K562 (cell line): ENCODE measurements around the gene PGS1.

ENCODE experiments used
- RBM34 ChIP-seq: fragments of 200-400 bp; formaldehyde crosslinking; IDR thresholded peaks from 2 replicates; pipeline ENCODE4 v1.6.1; 2018; ENCODE audit warnings: low read length, borderline replicate concordance; ENCODE audit not compliant: insufficient read depth
- SIX5 ChIP-seq, 2 experiments: IDR thresholded peaks; 2 replicates each; pipeline ENCODE4 v1.6.1; 2011; ENCODE audit warnings: low read length in 2 of 2, borderline replicate concordance in 1 of 2, low read depth in 1 of 2, mild to moderate bottlenecking in 1 of 2, moderate library complexity in 1 of 2; ENCODE audit not compliant: insufficient read depth in 1 of 2
- TBL1XR1 ChIP-seq, 2 experiments: IDR thresholded peaks; 2 replicates each; pipeline ENCODE4 v1.6.1; 2012; ENCODE audit warnings: improper control_type of control experiment in 2 of 2, low read length in 2 of 2, mild to moderate bottlenecking in 1 of 2
- TF ChIP-seq, protein P1 (sequence below), 3 experiments: IDR thresholded peaks in 2 of 3; conservative IDR thresholded peaks in 1 of 3; 2 replicates each; pipeline ENCODE4 v1.5.1; 2011 to 2012; ENCODE audit warnings: low read length in 3 of 3, mild to moderate bottlenecking in 3 of 3, control low read depth in 2 of 3, improper control_type of control experiment in 1 of 3, inconsistent platforms in 1 of 3, low read depth in 1 of 3, mixed read lengths in 1 of 3, moderate library complexity in 1 of 3; ENCODE audit not compliant: insufficient read depth in 2 of 3

- TF ChIP-seq, protein P1, sequence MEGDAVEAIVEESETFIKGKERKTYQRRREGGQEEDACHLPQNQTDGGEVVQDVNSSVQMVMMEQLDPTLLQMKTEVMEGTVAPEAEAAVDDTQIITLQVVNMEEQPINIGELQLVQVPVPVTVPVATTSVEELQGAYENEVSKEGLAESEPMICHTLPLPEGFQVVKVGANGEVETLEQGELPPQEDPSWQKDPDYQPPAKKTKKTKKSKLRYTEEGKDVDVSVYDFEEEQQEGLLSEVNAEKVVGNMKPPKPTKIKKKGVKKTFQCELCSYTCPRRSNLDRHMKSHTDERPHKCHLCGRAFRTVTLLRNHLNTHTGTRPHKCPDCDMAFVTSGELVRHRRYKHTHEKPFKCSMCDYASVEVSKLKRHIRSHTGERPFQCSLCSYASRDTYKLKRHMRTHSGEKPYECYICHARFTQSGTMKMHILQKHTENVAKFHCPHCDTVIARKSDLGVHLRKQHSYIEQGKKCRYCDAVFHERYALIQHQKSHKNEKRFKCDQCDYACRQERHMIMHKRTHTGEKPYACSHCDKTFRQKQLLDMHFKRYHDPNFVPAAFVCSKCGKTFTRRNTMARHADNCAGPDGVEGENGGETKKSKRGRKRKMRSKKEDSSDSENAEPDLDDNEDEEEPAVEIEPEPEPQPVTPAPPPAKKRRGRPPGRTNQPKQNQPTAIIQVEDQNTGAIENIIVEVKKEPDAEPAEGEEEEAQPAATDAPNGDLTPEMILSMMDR (IDR thresholded peaks at IDR 0.05 in 2 of 3, conservative IDR thresholded peaks at IDR 0.05 in 1 of 3; ENCODE audit: insufficient read depth in 2 of 3, low read depth in 1 of 3, low read length in 3 of 3), result no peak
- TF ChIP-seq TBL1XR1 (IDR thresholded peaks at IDR 0.05; ENCODE audit: low read length in 2 of 2) (no peak), SIX5 (IDR thresholded peaks at IDR 0.05; ENCODE audit: borderline replicate concordance in 1 of 2, insufficient read depth in 1 of 2, low read depth in 1 of 2, low read length in 2 of 2) (no peak), RBM34 (no peak)
Measured at GRCh38 chr17:78357672-78358537, 20.5 kb upstream of the PGS1 start.
